Right atrium auricular region (tissue), 2 donors: ENCODE measurements around the gene PVALEF. TPM values are rescaled to one million over a fixed set of nuclear protein-coding genes. Genes with fewer than 3 reads are reported as not detected.
A peak's percentile ranks its signal among the peaks of the same experiment; 100 is the strongest.

Experiments used
- DNase-seq: peaks from one replicate; pipeline ENCODE4 v3.0.0-alpha.2; 2019; ENCODE audit warnings: low spot score
- H3K27ac ChIP-seq, 2 donors: fragments of 200-600 bp; sonication (generic); 1 replicate in 1 of 2; 2 replicates in 1 of 2; pipeline ENCODE4 v1.5.1; 2016 to 2019
- H3K27me3 ChIP-seq, 2 donors: fragments of 200-600 bp; sonication (generic); one replicate each; pipeline versions ENCODE4 v1.5.1 to v1.6.0; 2017 to 2019
- H3K36me3 ChIP-seq: fragments of 200-600 bp; sonication (generic); one replicate; pipeline ENCODE4 v1.5.1; 2016
- H3K4me1 ChIP-seq, 2 donors: fragments of 200-600 bp; sonication (generic); one replicate each; pipeline versions ENCODE4 v1.5.1 to v1.6.0; 2017 to 2019
- H3K4me3 ChIP-seq, 2 donors: fragments of 200-600 bp; sonication (generic); 1 replicate in 1 of 2; 2 replicates in 1 of 2; pipeline ENCODE4 v1.5.1; 2017 to 2019; ENCODE audit warnings: mild to moderate bottlenecking in 1 of 2, moderate library complexity in 1 of 2
- H3K9me3 ChIP-seq, 2 donors: fragments of 200-600 bp; sonication (generic); one replicate each; pipeline ENCODE4 v1.5.1; 2019
- total RNA-seq, 2 donors: library from RNA; depleted of rRNA; stranded (reverse); fragments of >200 nt; gene quantifications; one replicate each; pipeline ENCODE4 v1.1.0, GENCODE V29; 2016
- TF ChIP-seq, protein P1 (sequence below), 2 donors: fragments of 200-600 bp; sonication (generic); IDR thresholded peaks; one replicate each; pipeline ENCODE4 v1.5.1; 2019; ENCODE audit warnings: antibody characterized with exemption in 2 of 2

The PVALEF gene
- not detected for total RNA-seq

- Histone ChIP-seq H3K36me3 (no peaks in the 10 kb centered on the region), H3K4me3 (peak within 1 kb of the TSS; percentile 45 to 53), H3K4me1 (peaks cover 0 to 18% of the 10 kb centered on the region in 2 donors), H3K27me3 (no peaks in the 10 kb centered on the region), H3K9me3 (no peaks in the 10 kb centered on the region), H3K27ac (peak within 1 kb of the TSS; percentile 26 to 66)
- DNase-seq = no peak
- TF ChIP-seq, protein P1, sequence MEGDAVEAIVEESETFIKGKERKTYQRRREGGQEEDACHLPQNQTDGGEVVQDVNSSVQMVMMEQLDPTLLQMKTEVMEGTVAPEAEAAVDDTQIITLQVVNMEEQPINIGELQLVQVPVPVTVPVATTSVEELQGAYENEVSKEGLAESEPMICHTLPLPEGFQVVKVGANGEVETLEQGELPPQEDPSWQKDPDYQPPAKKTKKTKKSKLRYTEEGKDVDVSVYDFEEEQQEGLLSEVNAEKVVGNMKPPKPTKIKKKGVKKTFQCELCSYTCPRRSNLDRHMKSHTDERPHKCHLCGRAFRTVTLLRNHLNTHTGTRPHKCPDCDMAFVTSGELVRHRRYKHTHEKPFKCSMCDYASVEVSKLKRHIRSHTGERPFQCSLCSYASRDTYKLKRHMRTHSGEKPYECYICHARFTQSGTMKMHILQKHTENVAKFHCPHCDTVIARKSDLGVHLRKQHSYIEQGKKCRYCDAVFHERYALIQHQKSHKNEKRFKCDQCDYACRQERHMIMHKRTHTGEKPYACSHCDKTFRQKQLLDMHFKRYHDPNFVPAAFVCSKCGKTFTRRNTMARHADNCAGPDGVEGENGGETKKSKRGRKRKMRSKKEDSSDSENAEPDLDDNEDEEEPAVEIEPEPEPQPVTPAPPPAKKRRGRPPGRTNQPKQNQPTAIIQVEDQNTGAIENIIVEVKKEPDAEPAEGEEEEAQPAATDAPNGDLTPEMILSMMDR (IDR thresholded peaks at IDR 0.05) = no peak
These were observed at the start of gene PVALEF for GRCh38 chr17:81165246-81166032. PVALEF (plus strand) TSS chr17:81165507; CDS start chr17:81181227, 15,720 bp downstream.

- no peak for DNase-seq
- no peak overlapping the region for H3K27ac ChIP-seq
- H3K36me3 ChIP-seq = peaks cover 9% of the 10 kb centered on the region
- H3K9me3 ChIP-seq = no peaks in the 10 kb centered on the region
- TF ChIP-seq, protein P1 (IDR thresholded peaks at IDR 0.05) = no peak
- no peaks in the 10 kb centered on the region for H3K27me3 ChIP-seq
- H3K4me3 ChIP-seq = no peak overlapping the region
- H3K4me1 ChIP-seq = peaks cover 0 to 16% of the 10 kb centered on the region in 2 donors
These were observed 49.4 kb upstream of the PVALEF start for GRCh38 chr17:81115749-81116464.

DNA sequence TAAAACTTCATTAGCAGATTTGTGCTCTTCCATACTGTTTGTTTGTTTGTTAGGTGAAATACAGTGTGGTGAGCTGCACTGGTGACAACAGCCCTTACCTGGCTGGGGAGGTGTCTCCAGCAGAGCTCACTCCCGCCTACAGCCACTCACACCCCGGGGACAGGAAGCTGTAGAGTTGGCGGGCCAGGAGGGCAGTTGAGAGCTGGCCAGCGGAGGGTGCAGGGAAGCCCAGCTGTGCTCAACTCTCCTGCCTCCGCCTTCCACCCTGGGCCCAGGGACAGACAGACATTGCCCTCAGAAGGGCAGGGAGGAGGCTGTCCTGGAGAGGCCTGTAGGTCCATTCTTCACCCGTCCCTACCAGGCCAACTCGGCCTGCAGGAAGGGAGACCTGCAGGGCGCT is 48.6 kb upstream of the PVALEF start:
- no peak overlapping the region for H3K27ac ChIP-seq
- no peak for DNase-seq
- no peaks in the 10 kb centered on the region for H3K9me3 ChIP-seq
- TF ChIP-seq, protein P1 (IDR thresholded peaks at IDR 0.05) = no peak
- H3K4me1 ChIP-seq = peaks cover 0 to 16% of the 10 kb centered on the region in 2 donors
- H3K36me3 ChIP-seq = peaks cover 9% of the 10 kb centered on the region
- no peaks in the 10 kb centered on the region for H3K27me3 ChIP-seq
- H3K4me3 ChIP-seq = no peak overlapping the region

DNA sequence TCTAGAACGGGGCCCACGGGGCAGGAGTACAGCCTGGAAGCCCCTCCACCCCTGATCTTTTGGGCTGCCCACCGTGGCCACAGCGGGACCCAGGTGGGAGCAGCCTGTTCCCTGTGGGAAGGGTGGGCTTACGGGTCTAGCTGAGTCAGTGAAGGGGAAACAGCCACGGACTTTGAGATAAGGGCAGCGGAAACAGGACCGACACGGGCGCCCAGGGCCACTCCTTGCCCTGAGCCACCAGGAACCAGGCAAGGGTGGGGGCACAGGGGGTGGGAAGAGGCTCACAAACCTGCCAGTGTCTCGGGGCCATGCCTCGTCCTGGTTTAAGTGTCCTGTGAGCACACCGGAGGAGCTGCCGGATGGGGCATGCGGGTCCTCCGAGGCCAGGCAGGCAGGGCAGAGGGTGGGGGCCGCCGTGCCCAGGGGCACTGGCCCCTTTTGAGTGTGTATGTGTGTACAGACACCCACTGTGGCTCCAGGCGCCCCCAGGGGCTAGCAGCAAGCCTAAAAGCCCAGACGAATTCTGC is 47.6 kb upstream of the PVALEF start:
- H3K36me3 ChIP-seq = peaks cover 9% of the 10 kb centered on the region

DNA sequence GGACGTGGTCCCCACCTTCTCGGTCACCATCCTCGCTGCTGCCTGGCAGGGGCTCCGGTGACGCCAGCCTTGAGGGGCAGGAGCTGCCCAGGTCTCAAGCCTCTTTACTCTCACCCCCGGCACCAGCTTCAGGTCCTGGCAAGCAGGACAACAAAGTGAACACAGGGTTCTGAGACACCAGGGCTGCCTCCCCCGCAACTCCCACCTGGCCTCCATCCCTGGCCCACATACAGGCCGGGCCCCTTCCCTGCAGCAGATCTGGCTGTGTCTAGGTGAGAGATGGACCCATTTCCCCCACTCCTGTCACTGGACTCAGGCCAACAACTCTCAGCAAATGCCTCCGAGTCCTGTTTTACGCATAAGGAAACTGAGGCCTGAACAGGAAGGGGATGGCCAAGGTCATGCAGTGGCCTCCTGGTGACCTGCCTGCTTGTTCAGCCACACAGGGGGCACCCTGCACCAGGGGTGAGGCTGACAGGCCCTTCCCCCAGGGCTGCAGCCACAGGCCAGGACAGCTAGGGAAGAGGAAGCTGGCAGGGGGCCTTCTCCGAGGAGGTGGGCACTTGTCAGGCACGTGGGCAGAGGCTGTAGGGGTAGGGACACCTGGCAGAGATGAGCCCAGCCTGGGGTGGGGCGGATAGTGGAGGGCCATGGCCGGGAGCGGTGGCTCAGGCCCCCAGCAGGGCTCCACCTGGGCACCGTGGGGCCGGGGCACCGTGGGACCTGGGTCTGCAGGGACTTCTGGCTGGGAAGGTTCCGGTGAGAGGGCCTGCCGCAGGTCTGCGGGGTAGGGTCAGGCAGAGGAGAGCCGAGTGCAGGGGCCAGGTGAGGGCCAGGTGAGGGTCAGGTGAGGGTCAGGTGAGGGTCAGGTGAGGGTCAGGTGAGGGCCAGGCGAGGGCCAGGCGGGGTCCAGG is 46.7 kb upstream of the PVALEF start:
- no peak for DNase-seq
- Histone ChIP-seq H3K9me3 (no peaks in the 10 kb centered on the region), H3K27me3 (no peaks in the 10 kb centered on the region), H3K4me3 (peak overlapping the region in 1 of 2 donors; percentile 47), H3K4me1 (peaks cover 0 to 16% of the 10 kb centered on the region in 2 donors), H3K27ac (no peak overlapping the region), H3K36me3 (peaks cover 9% of the 10 kb centered on the region)
- TF ChIP-seq, protein P1 (IDR thresholded peaks at IDR 0.05) = no peak

More for the DNA sequence above, 47.6 kb upstream of the PVALEF start:
- no peak for DNase-seq
- no peaks in the 10 kb centered on the region for H3K9me3 ChIP-seq
- TF ChIP-seq, protein P1 (IDR thresholded peaks at IDR 0.05) = no peak
- H3K4me1 ChIP-seq = peaks cover 0 to 16% of the 10 kb centered on the region in 2 donors
- H3K27me3 ChIP-seq = no peaks in the 10 kb centered on the region
- H3K4me3 ChIP-seq = no peak overlapping the region
- H3K27ac ChIP-seq = no peak overlapping the region
